Activated CD8-positive, alpha-beta memory T cell treated with anti-CD3 and anti-CD28 coated beads, Interleukin-2, amount 10 ng/mL, durations not matched to agents 7 days and 5 days (primary cell): ENCODE results near the gene KRTAP10-8. TPM values are rescaled to one million over a fixed set of nuclear protein-coding genes. Genes with fewer than 3 reads are reported as not detected.
"Not testable (repeated sequence)": the region's sequence is repeated elsewhere in the genome, so short reads cannot be mapped to it uniquely, and the experiment has no call there.

Source experiments
- ATAC-seq: fragments of 150-1000 bp; cut with Tn5 transposase; one replicate; pipeline ENCODE4 v1.10.0; 2021; ENCODE audit warnings: moderate library complexity
- CTCF ChIA-PET: fragments of 350-600 bp; sonication (Branson Sonifier 250); formaldehyde crosslinking; loops from one replicate; lab custom pipeline; 2021; ENCODE audit warnings: antibody characterized with exemption; lab: Charles Lee
- DNase-seq: peaks from one replicate; pipeline ENCODE4 v3.0.0-alpha.2; 2020
- H3K27ac Mint-ChIP-seq: one replicate; pipeline ENCODE4 v1.8.0; 2021; ENCODE audit warnings: mild to moderate bottlenecking, mixed read lengths
- H3K27me3 Mint-ChIP-seq: one replicate; pipeline ENCODE4 v1.8.0; 2021; ENCODE audit warnings: mixed read lengths
- H3K36me3 Mint-ChIP-seq: one replicate; pipeline ENCODE4 v1.8.0; 2021; ENCODE audit warnings: mild to moderate bottlenecking, mixed read lengths
- H3K4me1 Mint-ChIP-seq: one replicate; pipeline ENCODE4 v1.8.0; 2021; ENCODE audit warnings: mixed read lengths
- H3K4me3 Mint-ChIP-seq: one replicate; pipeline ENCODE4 v1.8.0; 2021; ENCODE audit warnings: mild to moderate bottlenecking, moderate library complexity, mixed read lengths
- H3K9me3 Mint-ChIP-seq: one replicate; pipeline ENCODE4 v1.8.0; 2022; ENCODE audit warnings: low read depth, mixed read lengths
- total RNA-seq, 2 experiments: library from RNA; stranded (reverse); gene quantifications; one replicate each; pipeline ENCODE4 v1.2.3, GENCODE V29; 2021

The KRTAP10-8 gene
- total RNA-seq, 2 experiments from 2014 or later: not detected

GRCh38 chr21:44654576-44655175, 42.8 kb downstream of the KRTAP10-8 start, which contains the start of gene KRTAP12-4:
KRTAP12-4 (minus strand) TSS chr21:44654659; CDS start chr21:44654614, 45 bp downstream.
- no peak for ATAC-seq
- no peaks in the 10 kb centered on the region for H3K27me3 Mint-ChIP-seq
- peak within 1 kb of the TSS; percentile 70 for H3K27ac Mint-ChIP-seq
- peaks cover 62% of the 10 kb centered on the region for H3K4me1 Mint-ChIP-seq
- DNase-seq: no peak
- CTCF ChIA-PET: interaction anchor here (1.3 kb wide), 1 partner anchor 144 kb away, joined by 4 read pairs; no protein-coding TSS in a partner anchor
- peaks cover 15% of the 10 kb centered on the region for H3K9me3 Mint-ChIP-seq
- H3K36me3 Mint-ChIP-seq: peaks cover 40% of the 10 kb centered on the region
- H3K4me3 Mint-ChIP-seq: no peak within 1 kb of the TSS

GRCh38 chr21:44656868-44657267, 45.0 kb downstream of the KRTAP10-8 start:
- CTCF ChIA-PET: interaction anchor here (1.2 kb wide), 1 partner anchor 137 kb away, joined by 4 read pairs; no protein-coding TSS in a partner anchor
- H3K27ac Mint-ChIP-seq: peak overlapping the region; percentile 96
- no peak for ATAC-seq
- H3K27me3 Mint-ChIP-seq: no peaks in the 10 kb centered on the region
- DNase-seq: no peak
- peaks cover 16% of the 10 kb centered on the region for H3K9me3 Mint-ChIP-seq
- H3K36me3 Mint-ChIP-seq: peaks cover 50% of the 10 kb centered on the region
- H3K4me1 Mint-ChIP-seq: peaks cover 64% of the 10 kb centered on the region
- peak overlapping the region; percentile 61 for H3K4me3 Mint-ChIP-seq

GRCh38 chr21:44657635-44658540, 46.0 kb downstream of the KRTAP10-8 start, which contains the start of gene KRTAP12-3:
KRTAP12-3 (plus strand) TSS chr21:44657932; CDS start chr21:44657980, 48 bp downstream.
- Mint-ChIP-seq H3K4me3 (peak within 1 kb of the TSS; percentile 61), H3K36me3 (peaks cover 54% of the 10 kb centered on the region), H3K27ac (peak within 1 kb of the TSS; percentile 96), H3K9me3 (peaks cover 19% of the 10 kb centered on the region), H3K4me1 (peaks cover 64% of the 10 kb centered on the region), H3K27me3 (peaks cover 4% of the 10 kb centered on the region)
- DNase-seq (peak; percentile 70), ATAC-seq (peak; percentile 84)
- CTCF ChIA-PET: interaction anchor here (1.0 to 1.6 kb wide), 4 partner anchors 8 to 144 kb away, joined by 3 to 4 read pairs (median 4); partner anchors contain the start of gene UBE2G2

- Mint-ChIP-seq H3K4me3 (peak overlapping the region; percentile 23), H3K27ac (peak overlapping the region; percentile 96), H3K27me3 (peaks cover 4% of the 10 kb centered on the region), H3K36me3 (peaks cover 53% of the 10 kb centered on the region), H3K9me3 (peaks cover 21% of the 10 kb centered on the region), H3K4me1 (peaks cover 63% of the 10 kb centered on the region)
- CTCF ChIA-PET: interaction anchor here (1.0 to 1.6 kb wide), 3 partner anchors 9 to 143 kb away, joined by 3 to 4 read pairs (median 3); partner anchors contain the start of gene UBE2G2
- ATAC-seq: no peak
- no peak for DNase-seq
Observed at GRCh38 chr21:44658541-44658910, 46.6 kb downstream of the KRTAP10-8 start.

- peak overlapping the region; percentile 96 for H3K27ac Mint-ChIP-seq
- peak; percentile 59 for ATAC-seq
Observed at GRCh38 chr21:44658913-44659595, 47.2 kb downstream of the KRTAP10-8 start.

GRCh38 chr21:44661567-44661966, 49.7 kb downstream of the KRTAP10-8 start:
- ATAC-seq, H3K27ac Mint-ChIP-seq, H3K27me3 Mint-ChIP-seq, H3K4me3 Mint-ChIP-seq, CTCF ChIA-PET, DNase-seq: not testable (repeated sequence)
- peaks cover 35% of the 10 kb centered on the region for H3K36me3 Mint-ChIP-seq
- H3K9me3 Mint-ChIP-seq: peaks cover 14% of the 10 kb centered on the region
- H3K4me1 Mint-ChIP-seq: peaks cover 37% of the 10 kb centered on the region

More at GRCh38 chr21:44658913-44659595, 47.2 kb downstream of the KRTAP10-8 start:
- Mint-ChIP-seq H3K27me3 (peaks cover 4% of the 10 kb centered on the region), H3K36me3 (peaks cover 48% of the 10 kb centered on the region), H3K9me3 (peaks cover 21% of the 10 kb centered on the region), H3K4me1 (peaks cover 58% of the 10 kb centered on the region), H3K4me3 (peak overlapping the region; percentile 23)
- peak; percentile 67 for DNase-seq
- CTCF ChIA-PET: interaction anchor here (1.0 to 1.5 kb wide), 2 partner anchors 9 to 27 kb away, joined by 3 to 4 read pairs; no protein-coding TSS in a partner anchor

Other genes with a start within 250 kb of the KRTAP10-8 start
- gene LRRC3, start 156.6 kb upstream of the KRTAP10-8 start, total RNA-seq: 1 to 10 TPM; 2.3 to 3.9 TPM
- gene KRTAP10-1, start 71.9 kb upstream of the KRTAP10-8 start, total RNA-seq: not detected
- gene KRTAP10-2, start 60.6 kb upstream of the KRTAP10-8 start, total RNA-seq: not detected
- not detected for gene KRTAP10-3, start 53.3 kb upstream of the KRTAP10-8 start, total RNA-seq
- not detected for gene KRTAP10-4, start 38.4 kb upstream of the KRTAP10-8 start, total RNA-seq
- not detected for gene KRTAP10-5, start 31.5 kb upstream of the KRTAP10-8 start, total RNA-seq
- not detected for gene KRTAP10-6, start 19.6 kb upstream of the KRTAP10-8 start, total RNA-seq
- not detected for gene KRTAP10-7, start 11.5 kb upstream of the KRTAP10-8 start, total RNA-seq
- not detected for gene KRTAP10-9, start 15.0 kb downstream of the KRTAP10-8 start, total RNA-seq
- not detected for gene KRTAP10-10, start 25.3 kb downstream of the KRTAP10-8 start, total RNA-seq
- not detected for gene KRTAP10-11, start 34.3 kb downstream of the KRTAP10-8 start, total RNA-seq
- not detected for gene KRTAP12-4, start 42.6 kb downstream of the KRTAP10-8 start, total RNA-seq
- gene KRTAP12-3, start 45.9 kb downstream of the KRTAP10-8 start, total RNA-seq: not detected
- not detected for gene KRTAP12-2, start 54.8 kb downstream of the KRTAP10-8 start, total RNA-seq
- not detected for gene KRTAP12-1, start 70.1 kb downstream of the KRTAP10-8 start, total RNA-seq
- gene KRTAP10-12, start 85.1 kb downstream of the KRTAP10-8 start, total RNA-seq: not detected
- not detected for gene TSPEAR, start 99.5 kb downstream of the KRTAP10-8 start, total RNA-seq
- gene UBE2G2, start 189.7 kb downstream of the KRTAP10-8 start, total RNA-seq: 100 to 1,000 TPM; 103 to 121 TPM
- 10 to 100 TPM; 86.1 to 93.7 TPM for gene SUMO3, start 206.0 kb downstream of the KRTAP10-8 start, total RNA-seq